H1 (cell line): Measurements from ENCODE around the gene RPP25L. TPM values are rescaled to one million over a fixed set of nuclear protein-coding genes. Genes with fewer than 3 reads are reported as not detected.

Experiments used
- CTCF ChIA-PET: fragments of 300-600 bp; sonication (Branson Sonifier 250); formaldehyde crosslinking; loops from one replicate; lab custom pipeline; 2021; ENCODE audit not compliant: partially characterized antibody; lab: Charles Lee
- POLR2A ChIA-PET: fragments of 300-600 bp; sonication (Branson Sonifier 250); formaldehyde crosslinking; loops from one replicate; lab custom pipeline; 2021; ENCODE audit warnings: inconsistent platforms; ENCODE audit not compliant: partially characterized antibody; lab: Charles Lee
- DNase-seq, 2 experiments: peaks; one replicate each; pipeline versions ENCODE4 v3.0.0 to v3.0.0-alpha.2; 2010 to 2022; ENCODE audit warnings: low spot score in 2 of 2, low read depth in 1 of 2, mixed read lengths in 1 of 2
- FAIRE-seq: peaks from 2 replicates; lab custom pipeline; 2011; peaks lifted over from hg19 to GRCh38; lab: Jason Lieb, UNC
- H2AFZ ChIP-seq: 2 replicates; pipeline ENCODE4 v1.8.1; 2012; ENCODE audit warnings: low read length, inconsistent platforms
- H2AK5ac ChIP-seq: 2 replicates; pipeline ENCODE4 v1.6.1; 2013; ENCODE audit warnings: low read depth, low read length
- H2BK120ac ChIP-seq: replicated peaks from 2 replicates; pipeline ENCODE3; 2013; ENCODE audit warnings: low read depth, low read length, inconsistent platforms
- H2BK12ac ChIP-seq: 2 replicates; pipeline ENCODE4 v1.6.1; 2013; ENCODE audit warnings: low read depth, low read length
- H2BK15ac ChIP-seq: 2 replicates; pipeline ENCODE4 v1.6.1; 2013; ENCODE audit warnings: low read length
- H2BK20ac ChIP-seq: 2 replicates; pipeline ENCODE4 v1.6.1; 2013; ENCODE audit warnings: low read length
- H2BK5ac ChIP-seq: 2 replicates; pipeline ENCODE4 v1.6.1; 2013; ENCODE audit warnings: low read depth, low read length
- H3K14ac ChIP-seq: 2 replicates; pipeline ENCODE4 v1.6.1; 2013; ENCODE audit warnings: inconsistent platforms; ENCODE audit not compliant: insufficient read length
- H3K18ac ChIP-seq: 2 replicates; pipeline ENCODE4 v1.6.1; 2013; ENCODE audit warnings: low read length; ENCODE audit errors: extremely low read depth
- H3K23ac ChIP-seq: 2 replicates; pipeline ENCODE4 v1.6.1; 2013; ENCODE audit warnings: inconsistent platforms; ENCODE audit not compliant: insufficient read length
- H3K23me2 ChIP-seq: 2 replicates; pipeline ENCODE4 v1.6.1; 2013; ENCODE audit warnings: low read depth, low read length
- H3K27ac ChIP-seq: 2 replicates; pipeline ENCODE4 v1.6.1; 2011; ENCODE audit warnings: low read depth, low read length, inconsistent platforms
- H3K27me3 ChIP-seq, 4 experiments: replicated peaks in 1 of 4; 1 replicate in 1 of 4; 2 replicates in 3 of 4; pipeline versions ENCODE4 v1.6.1 to v1.8.1; 2011 to 2013; ENCODE audit warnings: low read length in 3 of 4, mild to moderate bottlenecking in 3 of 4, inconsistent platforms in 2 of 4, mixed read lengths in 2 of 4, moderate library complexity in 1 of 4; ENCODE audit not compliant: control insufficient read depth in 3 of 4, insufficient read depth in 3 of 4; ENCODE audit errors: extremely low read depth in 1 of 4
- H3K36me3 ChIP-seq, 4 experiments: 2 replicates each; pipeline versions ENCODE4 v1.6.1 to v1.8.1; 2011 to 2013; ENCODE audit warnings: mild to moderate bottlenecking in 4 of 4, low read length in 3 of 4, moderate library complexity in 2 of 4, control low read depth in 1 of 4, inconsistent platforms in 1 of 4; ENCODE audit not compliant: insufficient read depth in 4 of 4, control insufficient read depth in 2 of 4
- H3K4ac ChIP-seq: replicated peaks from 2 replicates; pipeline ENCODE3; 2013; ENCODE audit warnings: low read length, low read depth, mixed read lengths, inconsistent platforms; ENCODE audit not compliant: insufficient read length
- H3K4me1 ChIP-seq, 4 experiments: replicated peaks in 1 of 4; 1 replicate in 1 of 4; 2 replicates in 3 of 4; pipeline versions ENCODE4 v1.6.1 to v1.8.1; 2011 to 2013; ENCODE audit warnings: low read length in 3 of 4, inconsistent platforms in 2 of 4, mixed read lengths in 1 of 4; ENCODE audit not compliant: insufficient read depth in 4 of 4, control insufficient read depth in 3 of 4
- H3K4me2 ChIP-seq, 2 experiments: 2 replicates each; pipeline versions ENCODE4 v1.6.1 to v1.8.1; 2011 to 2013; ENCODE audit warnings: low read depth in 2 of 2, low read length in 2 of 2, control low read depth in 1 of 2, inconsistent platforms in 1 of 2, mild to moderate bottlenecking in 1 of 2; ENCODE audit not compliant: insufficient read depth in 1 of 2
- H3K4me3 ChIP-seq, 4 experiments: fragments of 200-600, 300-600 bp in 1 of 4; sonication (generic), shearing (Covaris generic), sonication (Bioruptor Twin) in 1 of 4; 2 replicates each; pipeline versions ENCODE4 v1.5.1 to v1.8.1; 2011 to 2016; ENCODE audit warnings: low read length in 4 of 4, low read depth in 3 of 4, control low read depth in 2 of 4, inconsistent platforms in 2 of 4, mild to moderate bottlenecking in 2 of 4, mixed read lengths in 1 of 4, moderate library complexity in 1 of 4; ENCODE audit not compliant: insufficient read depth in 2 of 4; ENCODE audit errors: extremely low read depth in 1 of 4
- H3K56ac ChIP-seq: replicated peaks from 2 replicates; pipeline ENCODE3; 2013; ENCODE audit warnings: low read depth, mild to moderate bottlenecking, mixed read lengths, low read length, inconsistent platforms; ENCODE audit not compliant: insufficient read length
- H3K79me1 ChIP-seq: 2 replicates; pipeline ENCODE4 v1.6.1; 2013; ENCODE audit warnings: low read depth, low read length, control low read depth
- H3K79me2 ChIP-seq, 2 experiments: 2 replicates each; pipeline versions ENCODE4 v1.6.1 to v1.8.1; 2012 to 2013; ENCODE audit warnings: low read length in 2 of 2, mild to moderate bottlenecking in 2 of 2, inconsistent platforms in 1 of 2; ENCODE audit not compliant: insufficient read depth in 2 of 2, control insufficient read depth in 1 of 2
- H3K9ac ChIP-seq, 4 experiments: replicated peaks in 1 of 4; 1 replicate in 1 of 4; 2 replicates in 3 of 4; pipeline versions ENCODE4 v1.6.1 to v1.8.1; 2011 to 2013; ENCODE audit warnings: low read depth in 3 of 4, low read length in 3 of 4, control low read depth in 2 of 4, mild to moderate bottlenecking in 2 of 4, moderate library complexity in 2 of 4, inconsistent platforms in 1 of 4; ENCODE audit errors: extremely low read depth in 1 of 4
- H3K9me3 ChIP-seq, 2 experiments: 2 replicates each; pipeline versions ENCODE4 v1.6.1 to v1.8.1; 2012 to 2013; ENCODE audit warnings: mild to moderate bottlenecking in 2 of 2, moderate library complexity in 2 of 2, control low read depth in 1 of 2, inconsistent platforms in 1 of 2, low read depth in 1 of 2, low read length in 1 of 2, mixed read lengths in 1 of 2; ENCODE audit not compliant: insufficient read depth in 2 of 2
- H4K20me1 ChIP-seq, 2 experiments: replicated peaks in 1 of 2; 2 replicates each; pipeline versions ENCODE3 to v1.8.1; 2011 to 2013; ENCODE audit warnings: inconsistent platforms in 2 of 2, low read length in 2 of 2, mild to moderate bottlenecking in 1 of 2; ENCODE audit not compliant: insufficient read depth in 2 of 2, control insufficient read depth in 1 of 2
- H4K5ac ChIP-seq: 2 replicates; pipeline ENCODE4 v1.6.1; 2013; ENCODE audit warnings: low read length, low read depth, mixed read lengths, inconsistent platforms; ENCODE audit not compliant: insufficient read length
- H4K8ac ChIP-seq: 2 replicates; pipeline ENCODE4 v1.8.0; 2013; ENCODE audit warnings: mild to moderate bottlenecking, moderate library complexity, low read length, inconsistent platforms; ENCODE audit not compliant: insufficient read depth; ENCODE audit errors: extremely low read depth
- H4K91ac ChIP-seq: replicated peaks from 2 replicates; pipeline ENCODE3; 2013; ENCODE audit warnings: low read length, mixed read lengths, inconsistent platforms; ENCODE audit not compliant: insufficient read length
- BCL11A ChIP-seq, 2 experiments: IDR thresholded peaks; one replicate each; pipeline ENCODE4 v1.6.1; 2011; ENCODE audit warnings: low read depth in 2 of 2, low read length in 2 of 2, mild to moderate bottlenecking in 2 of 2
- CBX5 ChIP-seq: fragments of 300-800, 300-1000 bp; sonication (generic); IDR thresholded peaks from 2 replicates; pipeline ENCODE4 v1.7.1; 2016; ENCODE audit warnings: antibody characterized with exemption, low read length, low read depth
- CEBPB ChIP-seq: IDR thresholded peaks from 2 replicates; pipeline ENCODE4 v1.6.1; 2012; ENCODE audit warnings: low read depth, low read length
- EP300 ChIP-seq, 2 experiments: IDR thresholded peaks; 1 replicate in 1 of 2; 2 replicates in 1 of 2; pipeline ENCODE4 v1.6.1; 2011 to 2012; ENCODE audit warnings: low read depth in 2 of 2, low read length in 2 of 2, mild to moderate bottlenecking in 2 of 2, borderline replicate concordance in 1 of 2, inconsistent platforms in 1 of 2, moderate library complexity in 1 of 2
- GTF2F1 ChIP-seq: IDR thresholded peaks from 2 replicates; pipeline ENCODE4 v1.6.1; 2012; ENCODE audit warnings: low read depth, low read length, improper control_type of control experiment, borderline replicate concordance
- MAFK ChIP-seq: IDR thresholded peaks from 2 replicates; pipeline ENCODE4 v1.6.1; 2012; ENCODE audit warnings: low read depth, mild to moderate bottlenecking, improper control_type of control experiment, low read length
- POLR2A ChIP-seq, 2 experiments: IDR thresholded peaks; 1 replicate in 1 of 2; 2 replicates in 1 of 2; pipeline ENCODE4 v1.6.1; 2011; ENCODE audit warnings: low read depth in 2 of 2, low read length in 2 of 2, mild to moderate bottlenecking in 2 of 2; ENCODE audit errors: control extremely low read depth in 1 of 2
- SRF ChIP-seq: IDR thresholded peaks from 2 replicates; pipeline ENCODE4 v1.6.1; 2011; ENCODE audit warnings: mild to moderate bottlenecking, low read depth, low read length, moderate library complexity
- TEAD4 ChIP-seq: IDR thresholded peaks from 2 replicates; pipeline ENCODE4 v1.6.1; 2012; ENCODE audit warnings: low read depth, low read length, inconsistent platforms, mixed read lengths
- WGBS, 2 experiments: shearing (Covaris generic) in 1 of 2; methylation state at CpG; one replicate each; pipeline versions ENCODE4 v1.1.6 to v1.1.7; 2013 to 2015; ENCODE audit warnings: low lambda C conversion rate in 2 of 2, mixed read lengths in 2 of 2, inconsistent platforms in 1 of 2, low coverage in 1 of 2, missing lambda C conversion rate in 1 of 2; ENCODE audit not compliant: insufficient replicate concordance in 2 of 2, insufficient coverage in 1 of 2, insufficient read length in 1 of 2; ENCODE audit errors: extremely low coverage in 1 of 2, missing lambda C conversion rate in 1 of 2; 5-methylcytosine and 5-hydroxymethylcytosine counted together
- polyA plus RNA-seq, 7 experiments: library from polyadenylated mRNA; depleted of rRNA in 3 of 7; stranded (reverse) in 5 of 7; unstranded in 2 of 7; fragments of >200 nt in 5 of 7; fragments of 200-250 nt in 2 of 7; gene quantifications; 1 replicate in 5 of 7; 2 replicates in 1 of 7; 4 replicates in 1 of 7; pipeline versions ENCODE4 v1.2.1 to v1.2.3, GENCODE V29; 2011 to 2013; ENCODE audit warnings: missing spikeins in 2 of 7, mixed read lengths in 2 of 7
- total RNA-seq: library from RNA; stranded (reverse); fragmentation: NEBNext Ultra II Directional; extraction: Animal tissue kit (Norgen Biotek cat#: 25700); gene quantifications from 2 replicates; pipeline ENCODE4 v1.2.1, GENCODE V29; 2021
- TF ChIP-seq, protein P1 (sequence below): IDR thresholded peaks from 2 replicates; pipeline ENCODE4 v1.6.1; 2012; ENCODE audit warnings: low read length, inconsistent platforms

Gene RPP25L
- total and polyA plus RNA-seq, 2 of the 8 experiments (the other 6 are each of a cell fraction or from before 2014, with no cell fraction given): 21.6 to 75.0 TPM

- no peak overlapping the region for H3K4me3 ChIP-seq
- no peak overlapping the region for H2BK120ac ChIP-seq
- FAIRE-seq: no peak
- no peaks in the 10 kb centered on the region for H3K36me3 ChIP-seq
- 86% methylated on average over 8 of the region's 8 CpGs; no CpG with 5 or more reads in 1 of the 2 experiments for WGBS, 2 experiments
- H3K27ac ChIP-seq: no peak overlapping the region
- H2BK20ac ChIP-seq: no peak overlapping the region
- no peak overlapping the region for H3K14ac ChIP-seq
- no peaks in the 10 kb centered on the region for H3K79me2 ChIP-seq
- H3K9me3 ChIP-seq: no peaks in the 10 kb centered on the region
- H4K5ac ChIP-seq: no peak overlapping the region
- no peak overlapping the region for H2BK15ac ChIP-seq
- POLR2A ChIA-PET: interaction anchor here (0.8 to 7.7 kb wide), 3 partner anchors 10 to 25 kb away, joined by 3 to 92 read pairs (median 3); partner anchors contain the start of genes GALT, IL11RA and SIGMAR1
- no peak for DNase-seq
- 0 out of 2 replicates have a peak overlapping the region, but pooled peaks have one; percentile 24 for H2AK5ac ChIP-seq
- no peak overlapping the region for H3K56ac ChIP-seq
- no peak overlapping the region for H3K9ac ChIP-seq
- H3K4ac ChIP-seq: no peak overlapping the region
- peaks cover 0 to 4% (median 2%) of the 10 kb centered on the region in 4 experiments; a peak in 2 of 7 replicates for H3K4me1 ChIP-seq
- no peak for TF ChIP-seq MAFK
- TF ChIP-seq TEAD4: no peak
- TF ChIP-seq POLR2A (IDR thresholded peaks at IDR 0.05; ENCODE audit: control extremely low read depth in 1 of 2, low read depth in 2 of 2, low read length in 2 of 2): no peak
- TF ChIP-seq BCL11A (IDR thresholded peaks at IDR 0.05; ENCODE audit: low read depth in 2 of 2, low read length in 2 of 2): no peak
- no peak for TF ChIP-seq GTF2F1
- TF ChIP-seq CEBPB: no peak
- no peak for TF ChIP-seq CBX5
- TF ChIP-seq EP300 (IDR thresholded peaks at IDR 0.05; ENCODE audit: borderline replicate concordance in 1 of 2, low read depth in 2 of 2, low read length in 2 of 2): no peak
- TF ChIP-seq SRF: no peak
- TF ChIP-seq, protein P1, sequence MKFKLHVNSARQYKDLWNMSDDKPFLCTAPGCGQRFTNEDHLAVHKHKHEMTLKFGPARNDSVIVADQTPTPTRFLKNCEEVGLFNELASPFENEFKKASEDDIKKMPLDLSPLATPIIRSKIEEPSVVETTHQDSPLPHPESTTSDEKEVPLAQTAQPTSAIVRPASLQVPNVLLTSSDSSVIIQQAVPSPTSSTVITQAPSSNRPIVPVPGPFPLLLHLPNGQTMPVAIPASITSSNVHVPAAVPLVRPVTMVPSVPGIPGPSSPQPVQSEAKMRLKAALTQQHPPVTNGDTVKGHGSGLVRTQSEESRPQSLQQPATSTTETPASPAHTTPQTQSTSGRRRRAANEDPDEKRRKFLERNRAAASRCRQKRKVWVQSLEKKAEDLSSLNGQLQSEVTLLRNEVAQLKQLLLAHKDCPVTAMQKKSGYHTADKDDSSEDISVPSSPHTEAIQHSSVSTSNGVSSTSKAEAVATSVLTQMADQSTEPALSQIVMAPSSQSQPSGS: no peak
- no peaks in the 10 kb centered on the region for H4K20me1 ChIP-seq
- CTCF ChIA-PET: interaction anchor here (0.9 to 15.2 kb wide), 7 partner anchors 8 to 261 kb away, joined by 3 to 277 read pairs (median 3); partner anchors contain the start of genes GALT, IL11RA and SIGMAR1
- no peak overlapping the region for H2BK12ac ChIP-seq
- no peaks in the 10 kb centered on the region for H3K79me1 ChIP-seq
- H4K91ac ChIP-seq: no peak overlapping the region
- no peak overlapping the region for H3K23ac ChIP-seq
- no peak overlapping the region for H3K18ac ChIP-seq
- no peak overlapping the region for H2BK5ac ChIP-seq
- no peak overlapping the region for H2AFZ ChIP-seq
- H3K4me2 ChIP-seq: no peak overlapping the region
- no peak overlapping the region; the same call in 1 of the 2 replicates for H4K8ac ChIP-seq
- H3K23me2 ChIP-seq: peaks cover 3% of the 10 kb centered on the region
- peaks cover 0 to 4% (median 0%) of the 10 kb centered on the region in 4 experiments; a peak in 3 of 7 replicates for H3K27me3 ChIP-seq
Measured at GRCh38 chr9:34659592-34660253, 47.8 kb upstream of the RPP25L start.
